MCF 10A (cell line): Measurements from ENCODE around the gene SP2. TPM values are rescaled to one million over a fixed set of nuclear protein-coding genes. Genes with fewer than 3 reads are reported as not detected.

ENCODE experiments used
- BruUV-seq: library from RNA; stranded (reverse); fragments of 400-500 nt; replicated peaks from 2 replicates; lab custom pipeline; 2021; lab: Mats Ljungman, UMichigan
- CTCF ChIA-PET: fragments of 300-600 bp; sonication (Branson Sonifier 250); formaldehyde crosslinking; extraction: SDS; loops from one replicate; lab custom pipeline; 2021; ENCODE audit warnings: antibody characterized with exemption, inconsistent platforms; lab: Yijun Ruan, JAX
- POLR2A ChIA-PET: fragments of 300-600, 350-650 bp; sonication (Branson Sonifier 250); formaldehyde crosslinking; extraction: SDS; loops from one replicate; lab custom pipeline; 2020; ENCODE audit warnings: antibody characterized with exemption, inconsistent platforms; lab: Yijun Ruan, JAX
- DNase-seq: peaks from one replicate; pipeline ENCODE4 v3.0.0-alpha.2; 2018; ENCODE audit not compliant: unreplicated experiment
- H3K27ac Mint-ChIP-seq: one replicate; pipeline ENCODE4 v1.8.0; 2022; ENCODE audit warnings: mild to moderate bottlenecking, low read depth, mixed read lengths; ENCODE audit not compliant: unreplicated experiment
- H3K27me3 Mint-ChIP-seq: one replicate; pipeline ENCODE4 v1.8.0; 2022; ENCODE audit warnings: mixed read lengths; ENCODE audit not compliant: insufficient read depth, unreplicated experiment
- H3K36me3 Mint-ChIP-seq: one replicate; pipeline ENCODE4 v1.8.0; 2022; ENCODE audit warnings: mild to moderate bottlenecking, moderate library complexity, mixed read lengths; ENCODE audit not compliant: insufficient read depth, unreplicated experiment
- H3K4me1 Mint-ChIP-seq: one replicate; pipeline ENCODE4 v1.8.0; 2022; ENCODE audit warnings: mixed read lengths; ENCODE audit not compliant: insufficient read depth, unreplicated experiment
- H3K4me3 Mint-ChIP-seq: one replicate; pipeline ENCODE4 v1.8.0; 2022; ENCODE audit warnings: mild to moderate bottlenecking, moderate library complexity, mixed read lengths; ENCODE audit not compliant: unreplicated experiment
- H3K9me3 Mint-ChIP-seq: one replicate; pipeline ENCODE4 v1.8.0; 2022; ENCODE audit warnings: mixed read lengths; ENCODE audit not compliant: unreplicated experiment
- CTCF ChIP-seq: fragments of 200-600 bp; IDR thresholded peaks from one replicate; pipeline ENCODE4 v1.8.0; 2022; ENCODE audit warnings: antibody characterized with exemption, mild to moderate bottlenecking; ENCODE audit not compliant: unreplicated experiment
- intact Hi-C: fragments of 100-400 bp; cut with micrococcal nuclease; formaldehyde crosslinking; loops from 2 replicates; pipeline ENCODE4 v1.14.1; 2022
- total RNA-seq: library from RNA; stranded (reverse); gene quantifications from 2 replicates; pipeline ENCODE4 v1.2.3, GENCODE V29; 2022

The SP2 gene
- total RNA-seq, 1 experiment from 2014 or later: 15.1 TPM

- H3K4me1 Mint-ChIP-seq: peaks cover 21% of the 10 kb centered on the region
- no peaks in the 10 kb centered on the region for H3K27me3 Mint-ChIP-seq
- H3K4me3 Mint-ChIP-seq: no peak overlapping the region
- peaks cover 7% of the 10 kb centered on the region for H3K36me3 Mint-ChIP-seq
- peak; percentile 53 for DNase-seq
- TF ChIP-seq CTCF: no peak
- POLR2A ChIA-PET: interaction anchor here (0.6 to 2.8 kb wide), 9 partner anchors 9 to 244 kb away, joined by 3 to 19 read pairs (median 3); partner anchors contain the start of genes LRRC46, MRPL10, SNX11 and SP2
- CTCF ChIA-PET: interaction anchor here (0.5 to 1.7 kb wide), 6 partner anchors 12 to 26 kb away, joined by 3 to 8 read pairs (median 4); partner anchors contain the start of gene SP6
- no peaks in the 10 kb centered on the region for H3K9me3 Mint-ChIP-seq
- intact Hi-C loops: no loop called here
- peak overlapping the region; percentile 4 for H3K27ac Mint-ChIP-seq
- BruUV-seq: no TSS peak
These were observed 33.2 kb upstream of the SP2 start for GRCh38 chr17:47862621-47863440.

- peak overlapping the region; percentile 25 for H3K27ac Mint-ChIP-seq
- intact Hi-C loops: no loop called here
These were observed 31.2 kb upstream of the SP2 start for GRCh38 chr17:47864791-47865216.

GRCh38 chr17:47866941-47867340, 29.1 kb upstream of the SP2 start:
- BruUV-seq: no TSS peak
- CTCF ChIA-PET: interaction anchor here (2.9 kb wide), 1 partner anchor 25 kb away, joined by 16 read pairs; the partner anchor contains the start of gene SCRN2
- Mint-ChIP-seq H3K9me3 (no peaks in the 10 kb centered on the region), H3K27me3 (peaks cover 24% of the 10 kb centered on the region), H3K4me1 (peaks cover 21% of the 10 kb centered on the region), H3K4me3 (no peak overlapping the region), H3K36me3 (peaks cover 7% of the 10 kb centered on the region), H3K27ac (no peak overlapping the region)
- TF ChIP-seq CTCF: no peak
- DNase-seq: no peak
- intact Hi-C loops: no loop called here
- POLR2A ChIA-PET: no interaction called here

More at GRCh38 chr17:47864791-47865216, 31.2 kb upstream of the SP2 start:
- peak; percentile 79 for DNase-seq
- ChIA-PET POLR2A (interaction anchor here (0.5 to 2.4 kb wide), 8 partner anchors 14 to 32 kb away, joined by 3 to 19 read pairs (median 4); partner anchors contain the start of genes SP2 and SP6), CTCF (interaction anchor here (0.6 to 2.4 kb wide), 7 partner anchors 15 to 487 kb away, joined by 3 to 14 read pairs (median 3); partner anchors contain the start of genes CDK5RAP3 and SP6)
- Mint-ChIP-seq H3K9me3 (no peaks in the 10 kb centered on the region), H3K4me1 (peaks cover 21% of the 10 kb centered on the region), H3K36me3 (peaks cover 7% of the 10 kb centered on the region), H3K4me3 (peak overlapping the region; percentile 56), H3K27me3 (peaks cover 3% of the 10 kb centered on the region)
- BruUV-seq: no TSS peak
- TF ChIP-seq CTCF: no peak
